GM19467 (cell line): Measurements from ENCODE around the gene PIK3AP1.

Source experiments
- ATAC-seq: cut with Tn5 transposase; IDR thresholded peaks from one replicate; pipeline ENCODE4 v1.9.1; 2021; ENCODE audit warnings: mild to moderate bottlenecking, moderate library complexity; ENCODE audit not compliant: unreplicated experiment

Gene PIK3AP1

GRCh38 chr10:96648297-96648696 is 72.0 kb downstream of the PIK3AP1 start:
- no peak for ATAC-seq

GRCh38 chr10:96647466-96647865 is 72.8 kb downstream of the PIK3AP1 start:
- ATAC-seq: no peak

GRCh38 chr10:96646751-96647166 is 73.6 kb downstream of the PIK3AP1 start:
- no peak for ATAC-seq

- no peak for ATAC-seq
These were observed 74.0 kb downstream of the PIK3AP1 start for GRCh38 chr10:96646301-96646700.

GRCh38 chr10:96645191-96645721 is 75.1 kb downstream of the PIK3AP1 start:
- no peak for ATAC-seq

GRCh38 chr10:96643920-96644319 is 76.4 kb downstream of the PIK3AP1 start:
- no peak for ATAC-seq

GRCh38 chr10:96642973-96643372 is 77.3 kb downstream of the PIK3AP1 start:
- no peak for ATAC-seq

GRCh38 chr10:96642530-96642929 is 77.8 kb downstream of the PIK3AP1 start:
- ATAC-seq: no peak

GRCh38 chr10:96641396-96642295 is 78.7 kb downstream of the PIK3AP1 start:
- ATAC-seq: no peak

GRCh38 chr10:96639899-96640298 is 80.4 kb downstream of the PIK3AP1 start:
- ATAC-seq: no peak

GRCh38 chr10:96638696-96639095 is 81.6 kb downstream of the PIK3AP1 start:
- ATAC-seq: no peak

GRCh38 chr10:96638120-96638519 is 82.2 kb downstream of the PIK3AP1 start:
- ATAC-seq: no peak

- ATAC-seq: no peak
These were observed 82.6 kb downstream of the PIK3AP1 start for GRCh38 chr10:96637709-96638108.

- no peak for ATAC-seq
These were observed 83.8 kb downstream of the PIK3AP1 start for GRCh38 chr10:96636551-96636950.

GRCh38 chr10:96632974-96633710 is 87.2 kb downstream of the PIK3AP1 start:
- ATAC-seq: no peak

- ATAC-seq: no peak
These were observed 93.0 kb downstream of the PIK3AP1 start for GRCh38 chr10:96627292-96627691.

GRCh38 chr10:96626795-96627194 is 93.5 kb downstream of the PIK3AP1 start:
- no peak for ATAC-seq

GRCh38 chr10:96625173-96625572 is 95.1 kb downstream of the PIK3AP1 start:
- no peak for ATAC-seq

- no peak for ATAC-seq
These were observed 98.1 kb downstream of the PIK3AP1 start for GRCh38 chr10:96622013-96622787.

GRCh38 chr10:96619796-96620773 is 100.2 kb downstream of the PIK3AP1 start:
- no peak for ATAC-seq
